Measurements from ENCODE around the gene ALOX5AP.

- TF ChIP-seq CTCF (conservative IDR thresholded peaks at IDR 0.05; ENCODE audit: low read depth, low read length) (no peak), EZH2 (IDR thresholded peaks at IDR 0.05; ENCODE audit: low read length, unreplicated experiment) (no peak)
Observed at GRCh38 chr13:30721936-30722335, 13.4 kb upstream of the ALOX5AP start.

Data from PC-3 (cell line).